HG03571 (cell line): Measurements from ENCODE around the gene CFAP61.

Experiments
- ATAC-seq: cut with Tn5 transposase; IDR thresholded peaks from one replicate; pipeline ENCODE4 v1.9.1; 2021; ENCODE audit not compliant: unreplicated experiment

Gene CFAP61

GRCh38 chr20:20391115-20391514 lies 338.8 kb downstream of the CFAP61 start:
- no peak for ATAC-seq

GRCh38 chr20:20391766-20392165 lies 339.4 kb downstream of the CFAP61 start:
- no peak for ATAC-seq

- no peak for ATAC-seq
Measured at GRCh38 chr20:20393207-20394120, 341.1 kb downstream of the CFAP61 start.

- ATAC-seq, result no peak
Measured at GRCh38 chr20:20395087-20395486, 342.8 kb downstream of the CFAP61 start.

GRCh38 chr20:20395903-20396568 lies 343.7 kb downstream of the CFAP61 start:
- no peak for ATAC-seq

GRCh38 chr20:20396794-20397193 lies 344.5 kb downstream of the CFAP61 start:
- ATAC-seq, result no peak

- ATAC-seq, result no peak
Measured at GRCh38 chr20:20398123-20398522, 345.8 kb downstream of the CFAP61 start.

GRCh38 chr20:20399531-20400500 lies 347.5 kb downstream of the CFAP61 start:
- ATAC-seq, result no peak

GRCh38 chr20:20401991-20402390 lies 349.7 kb downstream of the CFAP61 start:
- ATAC-seq, result no peak

- ATAC-seq, result no peak
Measured at GRCh38 chr20:20404633-20405032, 352.3 kb downstream of the CFAP61 start.

- ATAC-seq, result no peak
Measured at GRCh38 chr20:20405623-20406022, 353.3 kb downstream of the CFAP61 start.

- ATAC-seq, result no peak
Measured at GRCh38 chr20:20406306-20406705, 354.0 kb downstream of the CFAP61 start.

GRCh38 chr20:20407891-20408805 lies 355.8 kb downstream of the CFAP61 start:
- no peak for ATAC-seq

GRCh38 chr20:20409331-20409730 lies 357.0 kb downstream of the CFAP61 start:
- no peak for ATAC-seq
